GM18505 (cell line): ENCODE results near the gene ZBTB17.
"Not testable (repeated sequence)": the region's sequence is repeated elsewhere in the genome, so short reads cannot be mapped to it uniquely, and the experiment has no call there.

Source experiments
- ATAC-seq: cut with Tn5 transposase; IDR thresholded peaks from one replicate; pipeline ENCODE4 v1.9.1; 2021; ENCODE audit not compliant: unreplicated experiment
- POLR2A ChIP-seq: IDR thresholded peaks from 4 replicates; pipeline ENCODE4 v1.6.1; 2011; ENCODE audit warnings: borderline replicate concordance; ENCODE audit not compliant: insufficient read depth, insufficient read length; ENCODE audit errors: extremely low read depth

Gene ZBTB17

DNA sequence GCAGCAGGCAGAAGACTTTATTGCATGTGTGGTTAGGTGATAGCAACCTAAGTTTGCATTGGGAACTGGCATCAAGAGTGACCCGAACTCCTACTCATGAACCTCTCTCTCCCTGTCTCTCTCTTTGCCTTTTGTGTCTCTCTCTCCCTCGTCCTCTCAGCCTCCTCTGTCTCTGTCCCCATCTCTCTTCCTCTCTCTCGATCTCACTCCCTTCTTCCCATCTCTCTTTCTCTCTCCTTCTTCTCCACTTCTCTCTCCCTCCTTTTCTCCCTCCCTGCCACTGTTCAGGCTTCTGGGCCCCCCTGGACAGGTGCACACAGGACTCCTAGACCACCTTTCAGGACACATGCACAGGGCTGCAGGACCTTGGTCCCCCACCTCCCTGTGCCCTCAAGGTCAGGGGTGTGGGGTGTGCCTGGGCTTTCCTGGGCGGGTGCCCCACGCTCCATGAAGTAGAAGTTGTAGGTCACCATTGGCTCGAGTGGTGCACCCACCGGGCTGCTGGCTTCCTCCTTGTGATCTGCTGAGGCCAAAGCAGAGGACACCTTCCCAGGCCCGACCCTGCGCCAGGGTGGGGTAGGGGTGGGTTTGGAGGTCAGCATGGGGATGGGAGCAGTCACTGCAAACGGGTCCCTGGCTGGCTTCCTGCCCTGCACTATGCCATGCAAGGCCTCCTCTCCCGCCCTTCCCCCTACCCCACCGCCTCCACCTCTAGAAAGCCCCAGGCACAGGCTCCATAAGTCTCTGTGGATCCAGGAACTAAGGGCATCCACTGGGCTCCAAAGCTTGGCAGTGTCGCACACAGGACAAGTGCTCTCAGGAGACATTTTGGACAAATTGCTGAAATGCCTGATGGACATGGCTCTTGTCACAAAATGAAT lies 13.2 kb upstream of the ZBTB17 start:
- no peak for ATAC-seq
- TF ChIP-seq POLR2A = no peak

DNA sequence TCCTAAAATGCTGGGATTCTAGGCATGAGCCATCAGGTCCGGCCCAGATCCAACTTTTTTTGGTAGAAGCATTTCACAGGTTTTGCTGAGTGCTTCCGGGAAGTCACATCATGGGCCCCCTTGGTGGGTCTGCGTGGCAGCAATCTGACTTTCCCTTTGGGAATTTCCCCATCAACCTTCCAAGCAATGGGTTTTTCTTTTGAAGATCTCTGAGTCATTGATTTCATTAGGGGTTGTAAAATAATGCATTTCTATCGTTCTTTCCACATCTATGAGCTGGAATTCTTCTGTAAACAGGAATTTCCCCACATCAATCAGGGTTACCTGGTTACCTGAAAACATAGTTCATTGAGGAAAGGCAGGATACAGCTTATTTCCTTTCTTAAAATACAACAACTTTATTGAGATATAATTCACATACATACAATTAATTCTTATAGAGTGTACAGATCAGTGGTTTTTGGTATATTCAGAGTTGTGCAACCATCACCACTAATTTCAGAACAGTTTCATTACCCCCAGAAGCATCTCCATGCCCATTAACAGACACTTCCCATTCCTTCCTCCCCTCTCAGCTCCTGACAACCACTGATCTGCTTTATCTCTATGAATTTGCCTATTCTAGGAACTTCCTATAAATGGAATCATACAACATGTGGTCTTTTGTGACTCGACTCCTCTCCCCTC lies 9.9 kb upstream of the ZBTB17 start:
- no peak for ATAC-seq
- no peak for TF ChIP-seq POLR2A

DNA sequence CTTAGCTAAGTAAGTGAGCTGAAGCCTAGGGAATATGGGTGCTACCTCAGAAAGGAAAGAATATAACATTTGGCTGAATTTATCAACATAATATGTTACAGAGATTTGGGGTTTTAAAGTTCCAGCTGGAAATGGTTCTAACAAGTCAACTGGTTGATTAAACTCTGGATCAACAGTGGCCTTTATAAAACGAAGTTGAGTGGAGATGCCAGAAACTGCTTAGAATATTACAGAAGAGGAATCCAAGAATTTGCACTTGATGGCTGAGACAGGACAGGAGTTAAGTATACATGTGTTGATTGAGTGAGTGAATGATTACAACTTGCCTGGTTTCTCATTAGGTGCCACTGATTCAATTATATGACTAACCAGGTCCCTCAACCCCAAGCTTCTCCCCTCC lies 7.4 kb upstream of the ZBTB17 start:
- no peak for TF ChIP-seq POLR2A
- no peak for ATAC-seq

DNA sequence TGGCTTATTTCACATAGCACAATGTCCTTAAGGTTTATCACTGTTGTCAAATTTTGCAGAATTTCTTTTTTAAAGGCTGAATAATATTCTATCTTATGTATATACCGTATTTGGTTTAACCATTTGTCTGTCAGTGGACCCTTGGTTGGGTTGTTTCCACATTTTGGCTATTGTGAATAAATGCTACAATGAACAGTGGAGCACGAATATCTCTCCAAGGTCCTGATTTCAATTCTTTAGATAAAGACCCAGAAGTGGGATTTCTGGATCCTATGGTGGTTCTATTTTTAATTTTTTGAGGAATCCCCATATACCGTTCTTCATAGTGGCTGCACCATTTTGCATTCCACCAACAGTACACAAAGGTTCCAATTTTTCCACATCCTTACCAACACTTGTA lies 5.8 kb upstream of the ZBTB17 start:
- no peak for ATAC-seq
- no peak for TF ChIP-seq POLR2A

DNA sequence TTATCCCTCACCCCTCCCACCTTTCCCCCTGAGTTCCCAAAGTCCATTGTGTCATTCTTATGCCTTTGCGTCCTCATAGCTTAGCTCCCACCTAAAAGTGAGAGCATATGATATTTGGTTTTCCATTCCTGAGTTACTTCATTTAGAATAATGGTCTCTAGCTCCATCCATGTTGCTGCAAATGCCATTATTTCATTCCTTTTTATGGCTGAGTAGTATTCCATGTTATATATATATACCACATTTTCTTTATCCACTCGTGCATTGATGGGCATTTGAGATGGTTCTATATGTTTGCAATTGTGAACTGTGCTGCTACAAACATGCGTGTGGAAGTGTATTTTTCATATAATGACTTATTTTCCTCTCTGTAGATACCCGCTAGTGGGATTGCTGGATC lies 2.0 kb upstream of the ZBTB17 start:
- ATAC-seq = not testable (repeated sequence)

DNA sequence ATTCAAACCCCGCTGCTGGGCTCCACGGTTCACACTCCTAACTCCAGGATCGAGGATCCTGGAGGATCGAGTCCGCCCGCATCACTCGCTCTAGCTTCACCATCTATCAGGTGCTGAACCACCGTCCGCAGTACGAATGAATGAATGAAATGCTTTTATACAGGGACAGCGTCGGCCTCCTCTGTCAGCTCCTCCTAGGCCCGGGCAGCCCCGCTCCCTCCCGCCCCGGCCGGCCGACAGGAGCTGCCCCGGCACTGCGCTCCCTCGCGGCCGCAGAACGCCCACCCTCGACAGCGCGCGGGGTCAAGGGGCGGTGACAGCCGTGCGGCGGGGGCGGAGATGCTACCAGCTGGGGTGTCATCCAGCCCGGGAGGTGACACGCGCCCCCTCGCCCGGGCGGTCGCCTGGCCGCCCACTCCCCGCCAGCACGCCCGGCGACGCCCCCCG lies 520 bp downstream of the ZBTB17 start:
- peak; percentile 60 for ATAC-seq
- no peak for TF ChIP-seq POLR2A

DNA sequence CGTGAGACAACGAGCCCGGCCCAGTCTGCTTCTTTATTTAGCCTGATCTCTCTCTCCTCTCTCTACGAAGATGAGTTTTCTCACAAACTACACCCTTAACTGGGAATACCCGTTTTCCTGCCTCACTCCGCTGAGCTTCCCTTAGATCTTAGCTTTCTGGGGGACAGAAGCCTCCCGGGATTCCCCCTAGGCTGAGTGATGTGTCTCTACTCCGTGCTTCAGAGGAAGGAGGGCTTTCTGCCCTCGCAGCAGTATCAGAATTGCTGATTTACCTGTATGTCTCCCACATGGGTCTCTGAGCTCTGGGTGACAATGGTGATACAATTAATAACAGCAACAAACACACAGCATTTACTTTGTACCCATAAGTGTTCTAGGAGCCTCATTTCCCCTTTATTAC lies 1.0 kb downstream of the ZBTB17 start:
- no peak for TF ChIP-seq POLR2A
- ATAC-seq = no peak

DNA sequence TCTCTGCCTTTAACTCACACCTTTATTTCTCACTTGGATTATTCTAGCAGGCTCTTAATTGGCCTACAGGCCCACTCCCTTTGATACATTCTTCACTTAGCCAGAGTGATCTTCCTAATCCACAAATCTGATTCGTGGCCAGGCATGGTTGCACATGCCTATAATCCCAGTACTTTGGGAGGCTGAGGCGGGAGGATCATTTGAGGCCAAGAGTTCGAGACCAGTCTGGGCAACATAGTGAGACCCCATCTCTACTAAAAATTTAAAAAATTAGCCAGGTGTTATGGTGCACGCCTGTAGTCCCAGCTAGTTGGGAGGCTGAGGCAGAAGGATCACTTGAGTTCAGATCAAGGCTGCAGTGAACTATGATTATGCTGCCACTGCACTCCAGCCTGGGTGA lies 2.1 kb downstream of the ZBTB17 start:
- ATAC-seq = no peak
- TF ChIP-seq POLR2A = no peak

DNA sequence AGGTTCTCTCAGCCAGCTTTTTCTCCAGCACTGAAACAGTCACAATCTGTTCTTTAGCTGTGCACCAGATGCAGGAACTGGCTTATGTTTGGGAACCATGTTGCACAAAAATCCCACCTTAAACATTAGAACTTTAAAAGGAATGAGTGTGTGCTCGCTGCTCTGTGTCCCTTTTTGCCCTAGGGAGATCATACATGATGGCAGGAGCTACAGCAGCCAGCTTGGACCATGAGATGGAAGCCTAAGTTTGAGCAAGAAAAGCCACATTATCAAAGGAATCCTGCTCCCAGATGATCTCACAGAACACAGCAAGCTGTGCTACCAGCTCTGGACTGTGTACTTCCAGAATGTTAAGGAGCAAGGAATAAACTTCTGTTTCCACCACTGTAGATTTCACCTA lies 3.5 kb downstream of the ZBTB17 start:
- no peak for ATAC-seq
- no peak for TF ChIP-seq POLR2A

DNA sequence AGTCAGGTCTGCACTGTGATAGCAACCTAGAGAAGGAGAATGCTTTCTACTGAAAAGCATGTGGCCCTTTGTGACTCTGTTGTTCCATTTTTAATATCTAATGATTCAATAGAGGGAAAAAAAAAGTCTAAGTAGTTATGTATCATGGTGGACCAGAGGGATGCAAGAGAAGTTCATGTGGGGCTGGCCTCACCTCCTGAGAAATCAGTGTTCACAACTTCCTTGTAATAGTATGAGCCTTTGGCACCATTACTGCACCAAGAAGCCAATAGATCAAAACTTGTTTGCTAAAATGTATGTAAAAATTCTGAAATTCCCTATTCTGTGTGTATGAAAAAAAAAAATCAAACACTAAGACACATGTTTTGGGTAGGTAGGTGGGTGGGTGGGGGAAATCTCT lies 5.0 kb downstream of the ZBTB17 start:
- no peak for TF ChIP-seq POLR2A
- no peak for ATAC-seq

DNA sequence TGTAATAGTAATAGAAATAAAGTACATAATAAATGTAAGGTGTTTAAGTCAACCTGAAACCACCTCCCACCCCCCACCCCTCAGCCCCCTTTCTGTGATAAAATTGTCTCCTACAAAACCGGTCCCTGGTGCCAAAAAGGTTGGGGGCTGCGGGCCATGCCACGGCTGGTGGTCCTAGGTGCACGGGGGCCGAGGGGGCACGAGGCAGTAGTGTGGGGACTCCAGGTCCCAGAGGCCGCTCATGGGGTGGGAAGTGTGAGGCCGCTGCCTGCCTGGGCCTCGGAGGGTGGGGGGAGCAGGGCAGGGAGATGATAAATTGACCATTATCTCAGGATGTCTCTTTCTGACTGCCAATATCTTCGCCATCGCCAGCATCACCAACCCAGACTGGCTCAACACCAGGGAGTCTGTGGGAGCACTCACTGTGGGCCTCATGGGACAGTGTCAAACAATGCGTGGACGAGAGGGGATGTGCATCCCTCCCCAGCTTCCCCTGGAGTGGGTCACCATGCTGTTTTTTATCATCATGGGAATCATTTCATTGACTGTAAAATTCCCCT lies 6.5 kb downstream of the ZBTB17 start:
- TF ChIP-seq POLR2A = no peak
- no peak for ATAC-seq

DNA sequence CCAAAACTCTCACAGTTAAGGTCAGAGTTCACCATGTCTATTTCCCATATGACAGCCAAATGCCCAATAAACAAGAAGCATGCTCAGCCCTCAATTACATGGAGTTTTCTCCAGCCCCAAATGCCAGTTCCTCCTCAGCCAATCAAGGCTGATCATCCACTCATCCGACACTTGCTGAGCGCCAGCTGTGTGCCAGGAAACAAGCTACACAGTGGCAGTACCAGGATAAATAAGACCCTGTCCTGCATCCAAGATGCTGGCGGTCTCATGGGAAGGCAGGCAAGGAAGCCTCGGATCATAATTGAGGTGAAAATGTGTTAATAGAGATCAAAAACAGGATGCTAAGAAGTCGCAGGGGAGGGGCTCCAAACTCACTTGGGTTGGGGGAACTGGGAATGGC lies 7.7 kb downstream of the ZBTB17 start:
- no peak for ATAC-seq
- TF ChIP-seq POLR2A = no peak

DNA sequence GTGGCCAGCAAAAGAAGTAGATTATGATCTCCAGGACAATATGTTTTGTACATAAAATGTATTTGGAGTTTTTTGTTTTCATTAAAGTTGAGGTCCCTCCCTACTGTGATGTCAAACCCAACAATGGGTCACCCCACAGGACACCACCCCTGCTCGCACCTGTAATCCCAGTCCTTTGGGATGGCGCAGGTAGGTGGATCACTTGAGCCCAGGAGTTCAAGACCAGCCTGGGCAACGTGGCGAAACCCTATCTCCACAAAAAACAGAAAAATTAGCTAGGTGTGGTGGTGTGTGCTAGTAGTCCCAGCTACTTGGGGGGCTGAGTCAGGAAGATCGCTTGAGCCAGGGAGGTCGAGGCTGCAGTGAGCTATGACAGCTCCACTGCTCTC lies 9.0 kb downstream of the ZBTB17 start:
- no peak for ATAC-seq
- no peak for TF ChIP-seq POLR2A
